Colon (tissue), 2 donors: ENCODE results near the gene GMEB2.
"Not testable (repeated sequence)": the region's sequence is repeated elsewhere in the genome, so short reads cannot be mapped to it uniquely, and the experiment has no call there.

ENCODE experiments used
- FAIRE-seq: peaks from 2 replicates; lab custom pipeline; 2012; peaks lifted over from hg19 to GRCh38; lab: Jason Lieb, UNC
- donor health status: control.
- donor health status: control.

The GMEB2 gene

GRCh38 chr20:63657260-63657936 is 30.5 kb upstream of the GMEB2 start:
- FAIRE-seq: no peak

GRCh38 chr20:63656451-63656850 is 29.6 kb upstream of the GMEB2 start:
- FAIRE-seq: no peak

GRCh38 chr20:63655249-63655648 is 28.3 kb upstream of the GMEB2 start:
- no peak for FAIRE-seq

DNA sequence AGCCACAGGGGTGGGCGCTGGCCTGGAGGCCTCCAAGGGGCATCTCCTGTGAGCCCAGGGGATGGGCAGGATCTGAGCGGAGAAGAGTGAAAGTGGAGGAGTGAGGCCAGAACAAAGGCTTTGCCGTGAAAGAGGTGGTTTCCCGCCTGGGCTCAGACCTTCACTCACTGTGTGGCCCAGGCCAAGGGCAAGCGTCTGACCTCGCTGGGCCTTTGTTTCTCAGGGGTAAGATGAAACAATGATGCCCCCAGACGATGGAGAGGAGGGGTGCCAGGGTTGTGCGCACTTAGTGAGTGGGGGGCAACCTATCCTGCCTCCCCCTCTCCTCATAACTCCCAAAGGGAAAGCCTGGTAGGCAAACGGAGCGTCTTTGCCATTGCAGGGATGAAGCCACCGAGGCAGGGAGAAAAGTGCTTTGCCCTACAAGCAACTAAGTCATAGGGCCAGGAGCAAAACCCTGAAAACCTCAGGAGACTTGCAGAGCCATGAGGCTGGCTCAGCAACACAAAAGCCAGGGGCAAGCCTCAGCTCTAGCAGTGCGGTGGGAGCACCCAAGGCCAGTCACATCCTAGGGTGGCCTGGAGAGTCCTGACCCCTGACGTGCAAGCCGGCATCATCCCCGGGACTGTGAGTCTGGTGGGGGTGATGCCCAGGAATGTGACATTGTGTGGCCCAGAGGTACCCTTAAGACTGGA is 27.2 kb upstream of the GMEB2 start:
- FAIRE-seq: no peak

GRCh38 chr20:63653041-63653973 is 26.4 kb upstream of the GMEB2 start, which contains the start of gene STMN3:
STMN3 (minus strand) TSS chr20:63653424; CDS start chr20:63653345, 79 bp downstream.
- no peak for FAIRE-seq

DNA sequence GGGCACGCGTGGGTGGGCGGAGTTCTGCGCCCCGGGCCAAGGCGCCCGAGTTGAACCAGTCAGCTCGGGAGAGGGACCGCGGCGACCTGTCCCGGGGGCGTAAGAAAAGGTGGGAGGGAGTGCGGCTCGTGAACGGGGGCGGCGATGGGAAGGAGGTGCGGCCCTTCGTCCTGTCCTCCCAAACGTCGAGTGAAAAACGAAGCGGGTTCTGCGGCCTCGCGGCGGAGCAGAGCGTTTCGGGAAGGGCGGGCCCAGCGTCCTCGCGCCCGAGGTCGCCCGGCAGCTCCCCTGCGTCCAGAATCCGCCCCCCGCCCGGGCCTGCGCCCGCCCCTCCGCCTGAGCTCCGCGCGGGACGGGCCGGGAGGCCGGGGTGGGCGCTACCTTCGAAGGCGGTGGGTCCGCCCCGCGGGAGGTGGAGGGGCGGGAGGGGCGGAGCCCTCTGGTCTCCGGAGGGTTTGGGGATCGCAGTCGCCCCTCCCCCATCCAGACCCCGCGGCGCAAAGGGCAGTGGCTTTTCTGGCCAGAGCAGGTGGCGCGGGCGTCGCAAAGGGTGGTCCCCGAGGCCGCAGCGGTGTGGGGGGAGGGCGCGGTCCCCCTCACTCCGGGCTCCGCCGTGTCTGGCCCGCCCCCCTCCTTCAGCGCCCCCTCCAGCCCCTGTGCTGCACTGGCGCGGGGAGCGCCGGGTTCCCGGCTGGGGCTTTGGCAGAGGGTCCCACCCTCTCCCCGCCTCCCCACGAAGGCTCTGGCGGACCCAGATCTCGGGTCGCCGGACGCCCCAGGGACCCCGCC is 25.5 kb upstream of the GMEB2 start:
- FAIRE-seq: no peak

DNA sequence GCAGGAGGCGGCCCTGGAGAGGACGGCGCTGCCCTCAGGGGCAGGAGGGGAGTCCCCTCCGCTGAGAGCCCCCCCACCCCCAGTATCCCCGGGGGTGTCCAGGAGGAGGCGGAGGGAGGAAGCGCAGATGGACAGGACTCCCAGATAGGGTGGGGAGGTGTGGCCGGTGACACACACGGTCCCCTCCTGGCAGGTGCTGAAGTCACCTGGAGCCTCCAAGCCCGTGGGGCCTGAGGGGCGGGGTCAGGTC is 25.0 kb upstream of the GMEB2 start:
- FAIRE-seq: no peak

DNA sequence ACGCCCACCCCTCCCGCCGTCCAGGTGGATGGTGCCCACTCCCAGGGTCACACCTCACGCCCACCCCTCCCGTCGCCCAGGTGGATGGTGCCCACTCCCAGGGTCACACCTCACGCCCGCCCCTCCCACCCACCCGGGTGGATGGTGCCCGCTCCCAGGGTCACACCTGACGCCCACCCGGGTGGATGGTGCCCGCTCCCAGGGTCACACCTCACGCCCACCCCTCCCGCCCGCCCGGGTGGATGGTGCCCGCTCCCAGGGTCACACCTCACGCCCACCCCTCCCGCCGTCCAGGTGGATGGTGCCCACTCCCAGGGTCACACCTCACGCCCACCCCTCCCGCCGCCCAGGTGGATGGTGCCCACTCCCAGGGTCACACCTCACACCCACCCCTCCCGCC is 23.6 kb upstream of the GMEB2 start:
- not testable (repeated sequence) for FAIRE-seq

DNA sequence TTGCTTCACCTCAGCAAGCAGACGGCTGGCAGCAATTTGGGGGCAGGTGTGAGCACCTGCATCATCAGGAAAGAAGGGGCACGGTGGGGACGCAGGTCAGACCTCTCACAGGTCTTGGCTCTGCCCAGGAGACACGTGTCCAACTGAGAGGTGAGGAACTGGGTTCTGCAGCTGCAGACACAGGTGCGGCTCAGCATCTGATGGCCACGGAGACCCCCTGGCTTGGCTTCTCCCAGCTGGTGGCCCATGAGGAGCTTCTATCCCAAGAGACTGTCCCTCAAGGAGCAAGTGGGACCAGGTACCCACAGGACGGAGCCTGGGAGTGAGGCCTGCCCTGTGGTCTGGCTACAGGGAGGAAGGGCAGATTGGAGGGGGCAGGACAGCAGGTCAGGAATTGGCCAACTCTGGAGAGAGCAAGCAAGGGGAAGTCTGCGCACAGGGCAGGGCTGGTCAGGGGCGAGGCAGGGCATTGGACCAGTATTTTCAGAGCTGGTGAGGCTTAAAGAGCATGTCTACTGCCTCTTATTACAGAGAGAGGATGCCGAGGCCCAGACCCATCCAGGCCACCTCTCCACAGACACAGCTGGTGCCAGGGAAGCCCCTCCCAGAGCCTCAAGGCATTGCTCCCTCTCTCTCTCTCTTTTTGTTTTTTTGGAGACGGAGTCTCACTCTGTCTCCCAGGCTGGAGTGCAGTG is 22.1 kb upstream of the GMEB2 start:
- FAIRE-seq: no peak

- FAIRE-seq: no peak
Observed at GRCh38 chr20:63648190-63648589, 21.3 kb upstream of the GMEB2 start.

DNA sequence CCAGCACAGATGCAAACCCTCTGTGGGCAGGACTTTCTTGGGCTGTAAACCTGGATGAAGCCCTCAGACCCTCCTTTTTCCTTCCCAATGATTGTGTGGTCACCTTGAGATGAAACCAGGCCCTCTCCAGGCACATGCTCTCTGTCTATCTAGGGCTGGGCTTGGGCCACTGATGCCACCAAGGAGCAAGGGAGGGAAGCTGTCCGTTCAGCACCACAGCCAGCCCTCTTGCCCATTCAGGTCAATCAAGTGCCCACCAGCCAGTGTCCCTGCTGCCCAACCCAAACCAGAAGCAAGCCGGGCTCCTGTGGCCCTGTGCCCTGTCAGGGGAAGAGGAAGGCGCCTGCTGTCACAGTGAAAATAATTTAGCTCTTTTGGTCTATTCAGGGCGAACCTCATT is 18.3 kb upstream of the GMEB2 start:
- no peak for FAIRE-seq

DNA sequence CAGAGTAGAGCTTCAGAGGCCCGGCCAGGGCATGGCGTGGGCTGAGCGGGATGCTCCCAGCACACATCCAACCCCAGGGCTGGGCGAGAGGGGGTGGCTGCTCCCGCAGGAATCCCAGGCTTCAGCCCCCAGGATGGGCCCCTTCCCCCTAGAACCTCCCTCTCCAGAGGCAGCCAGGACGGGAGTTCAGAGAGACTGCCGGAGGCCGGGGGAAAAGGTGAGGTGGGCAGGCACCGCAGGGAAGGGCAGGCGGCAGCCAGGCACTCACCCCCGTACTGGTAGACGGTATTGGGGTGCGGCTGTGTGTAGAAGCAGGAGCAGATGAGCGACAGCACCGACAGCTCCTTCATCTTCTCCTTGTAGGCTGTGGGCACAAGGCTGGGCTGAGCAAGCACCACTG is 17.0 kb upstream of the GMEB2 start:
- FAIRE-seq: no peak

GRCh38 chr20:63643499-63643898 is 16.6 kb upstream of the GMEB2 start:
- FAIRE-seq: no peak

DNA sequence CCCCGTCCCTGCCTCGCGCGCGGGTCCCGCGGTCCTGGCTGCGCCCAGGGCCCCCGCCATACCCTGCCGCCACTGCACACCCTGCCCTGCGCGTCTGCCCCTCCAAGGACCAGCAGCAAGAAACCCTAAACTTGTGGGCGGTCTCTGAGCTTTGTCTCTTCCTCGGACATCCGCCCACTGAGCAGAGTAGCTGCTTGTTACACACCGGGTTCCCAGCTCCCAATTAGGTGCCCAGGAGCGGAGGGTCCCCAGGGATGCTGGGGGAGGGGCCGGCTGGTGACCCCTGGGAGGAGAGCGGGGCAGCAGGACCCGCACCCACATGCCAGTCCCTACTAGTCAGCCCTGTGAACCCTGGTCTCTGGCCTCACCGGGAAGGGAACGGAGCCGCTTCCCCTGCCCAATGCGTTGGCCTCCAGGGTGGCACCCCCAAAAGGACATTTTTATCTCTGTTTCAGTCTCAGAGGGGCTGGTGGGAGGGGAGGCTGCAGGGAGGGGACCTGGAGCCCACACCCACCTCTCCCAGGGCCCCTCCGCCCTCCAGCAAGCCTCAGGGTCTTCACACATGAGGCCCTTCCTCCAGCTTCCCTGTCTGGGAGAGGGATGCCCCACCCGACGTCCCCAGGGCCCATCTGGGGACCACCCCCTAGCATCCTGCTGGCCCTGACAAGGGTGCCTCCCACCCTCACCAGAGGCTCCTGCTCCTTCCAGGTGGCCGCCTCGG is 15.8 kb upstream of the GMEB2 start:
- FAIRE-seq: no peak

GRCh38 chr20:63641792-63642523 is 15.1 kb upstream of the GMEB2 start:
- FAIRE-seq: no peak

- FAIRE-seq: no peak
Observed at GRCh38 chr20:63641146-63641791, 14.4 kb upstream of the GMEB2 start.

DNA sequence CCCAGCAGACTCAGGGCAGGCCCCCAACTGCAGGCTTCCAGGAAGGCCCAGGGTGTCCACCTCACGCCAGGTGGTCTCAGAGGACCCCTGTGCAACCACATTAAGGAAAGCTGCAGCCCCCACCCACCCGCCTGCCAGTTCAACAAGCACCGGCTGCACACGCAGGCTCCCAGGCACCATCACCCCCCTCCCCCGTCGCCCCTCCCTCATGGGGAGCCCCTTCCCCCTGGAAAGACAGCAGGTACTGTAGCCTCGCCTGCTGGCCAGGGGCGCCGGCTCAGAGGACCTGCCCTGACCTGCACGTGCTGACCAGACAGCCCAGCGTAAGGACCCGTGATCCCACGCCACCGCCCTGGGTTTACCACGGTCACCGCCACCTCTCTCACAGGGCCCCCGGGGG is 13.8 kb upstream of the GMEB2 start:
- not testable (repeated sequence) for FAIRE-seq

DNA sequence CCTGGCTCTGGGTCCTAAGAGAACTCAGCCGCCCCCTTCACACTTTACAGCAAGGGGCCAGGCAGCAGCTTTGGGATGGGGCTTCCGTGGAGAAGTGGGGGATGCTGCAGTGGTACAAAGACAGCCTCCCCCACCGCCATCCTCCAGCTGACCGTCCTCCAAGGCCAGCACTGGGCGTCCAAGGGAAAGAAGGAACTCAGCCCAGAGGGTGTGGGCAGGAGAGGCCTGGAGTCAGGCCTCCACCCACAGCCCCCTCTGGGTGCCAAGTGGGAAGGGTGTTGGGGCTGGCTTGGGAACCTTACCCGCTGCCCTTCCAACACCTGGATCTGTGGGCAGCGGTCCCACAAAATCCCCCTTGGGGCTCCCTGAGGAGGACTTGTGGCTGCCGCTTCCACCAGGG is 13.2 kb upstream of the GMEB2 start:
- no peak for FAIRE-seq

GRCh38 chr20:63639093-63639975 is 12.4 kb upstream of the GMEB2 start:
- FAIRE-seq: no peak
